G401.6 (cell line): ENCODE measurements around the gene LCNL1.
"Not testable (repeated sequence)": the region's sequence is repeated elsewhere in the genome, so short reads cannot be mapped to it uniquely, and the experiment has no call there.

Experiments
- FAIRE-seq: peaks from 2 replicates; lab custom pipeline; 2012; peaks lifted over from hg19 to GRCh38; lab: Jason Lieb, UNC

LCNL1 gene

DNA sequence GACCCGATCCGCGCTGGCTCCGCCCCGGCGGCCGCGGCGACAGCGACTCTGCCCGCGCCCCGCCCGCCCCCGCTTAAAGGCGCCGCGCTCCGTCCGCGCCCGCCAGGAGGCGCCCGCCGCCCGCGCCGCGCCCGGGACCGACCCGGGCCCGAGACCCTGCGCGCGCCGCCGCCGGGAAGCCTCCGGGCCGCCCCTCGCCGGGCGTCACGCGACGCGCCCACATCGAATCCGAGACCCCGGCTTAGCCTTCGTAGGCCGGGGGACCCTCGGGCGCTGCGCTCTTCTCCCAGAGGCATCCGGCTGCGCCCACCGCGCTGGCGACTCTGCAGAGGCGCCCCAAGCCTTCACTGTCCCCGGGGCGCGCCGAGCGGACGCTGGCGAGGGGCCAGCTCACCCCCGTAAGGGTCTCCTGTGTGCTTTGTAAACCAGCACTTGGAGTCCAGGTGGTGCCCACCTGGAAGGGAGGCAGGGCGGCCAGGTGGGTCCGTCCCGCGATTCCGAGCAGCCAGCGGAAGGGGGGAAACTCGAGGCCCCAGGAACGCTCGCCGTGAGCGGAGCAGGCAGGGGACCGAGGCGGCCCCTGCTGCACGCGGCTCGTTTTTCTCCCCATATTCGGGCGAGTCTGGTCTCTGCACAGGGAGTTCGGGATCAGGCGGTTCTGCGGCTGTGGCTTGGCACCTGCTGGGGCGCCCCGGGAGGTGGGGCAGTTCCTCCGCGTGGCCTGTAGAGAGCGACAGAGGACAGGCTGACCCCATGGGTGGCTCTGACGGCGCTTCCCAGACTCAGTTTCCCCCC lies 45.7 kb downstream of the LCNL1 start:
- no peak for FAIRE-seq

DNA sequence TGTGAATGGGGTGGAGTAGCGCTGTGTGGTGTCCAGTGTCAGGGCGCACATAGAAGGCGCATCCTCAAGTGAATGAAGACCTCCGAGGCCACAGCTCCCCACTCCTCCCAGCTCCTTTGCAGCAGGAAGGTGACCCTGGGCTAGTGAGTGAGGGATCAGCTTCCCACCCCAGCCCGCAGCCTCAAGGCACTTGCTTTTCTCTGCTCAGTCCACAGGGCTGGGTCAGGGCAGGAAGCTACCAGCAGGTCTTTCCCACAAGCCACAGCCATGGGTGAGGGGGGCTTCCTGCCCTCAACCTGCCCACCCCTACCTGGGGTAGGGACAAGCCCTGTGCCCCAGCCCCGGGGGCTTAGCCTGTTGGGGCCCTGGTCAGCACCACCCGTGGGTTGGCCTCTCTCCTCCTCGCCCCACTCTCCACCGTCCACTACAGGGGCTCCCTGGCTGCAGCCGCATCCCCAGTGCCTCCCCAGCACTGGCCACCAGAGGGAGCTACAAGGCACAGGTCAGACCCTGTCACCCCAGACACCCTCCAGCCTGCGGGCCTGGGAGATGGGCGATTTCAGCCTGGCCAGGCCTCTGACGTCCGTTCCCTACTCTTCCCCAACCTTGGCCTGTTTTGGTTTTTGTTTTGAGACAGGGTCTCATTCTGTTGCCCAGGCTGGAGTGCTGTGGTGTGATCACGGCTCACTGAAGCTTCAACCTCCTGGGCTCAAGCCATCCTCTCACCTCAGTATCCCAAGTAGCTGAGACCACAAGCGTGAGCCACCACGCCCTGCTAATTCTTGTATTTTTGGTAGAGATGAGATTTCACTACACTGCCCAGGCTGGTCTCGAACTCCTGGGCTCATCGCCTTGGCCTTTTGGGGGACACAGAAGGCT lies 46.5 kb downstream of the LCNL1 start:
- FAIRE-seq, result peak; percentile 42

DNA sequence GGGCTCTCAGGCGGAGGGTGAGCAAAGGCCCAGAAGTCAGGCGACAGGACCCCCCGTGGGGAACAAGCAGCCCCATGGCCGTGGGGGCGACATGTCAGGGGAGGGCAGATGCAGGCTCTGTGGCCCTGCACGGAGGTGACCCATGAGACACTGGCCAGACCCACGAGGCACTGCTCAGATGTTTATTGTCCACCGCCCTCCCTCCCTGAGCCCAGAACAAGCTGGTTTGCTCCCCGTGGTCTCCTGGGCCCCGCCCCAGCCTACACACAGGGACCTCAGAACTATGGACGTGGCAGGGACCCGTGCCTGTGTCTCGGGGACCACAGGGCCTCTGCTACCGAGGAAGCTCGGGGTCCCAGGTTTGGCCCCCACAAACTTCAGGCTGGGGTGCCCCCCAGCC lies 47.2 kb downstream of the LCNL1 start:
- no peak for FAIRE-seq

DNA sequence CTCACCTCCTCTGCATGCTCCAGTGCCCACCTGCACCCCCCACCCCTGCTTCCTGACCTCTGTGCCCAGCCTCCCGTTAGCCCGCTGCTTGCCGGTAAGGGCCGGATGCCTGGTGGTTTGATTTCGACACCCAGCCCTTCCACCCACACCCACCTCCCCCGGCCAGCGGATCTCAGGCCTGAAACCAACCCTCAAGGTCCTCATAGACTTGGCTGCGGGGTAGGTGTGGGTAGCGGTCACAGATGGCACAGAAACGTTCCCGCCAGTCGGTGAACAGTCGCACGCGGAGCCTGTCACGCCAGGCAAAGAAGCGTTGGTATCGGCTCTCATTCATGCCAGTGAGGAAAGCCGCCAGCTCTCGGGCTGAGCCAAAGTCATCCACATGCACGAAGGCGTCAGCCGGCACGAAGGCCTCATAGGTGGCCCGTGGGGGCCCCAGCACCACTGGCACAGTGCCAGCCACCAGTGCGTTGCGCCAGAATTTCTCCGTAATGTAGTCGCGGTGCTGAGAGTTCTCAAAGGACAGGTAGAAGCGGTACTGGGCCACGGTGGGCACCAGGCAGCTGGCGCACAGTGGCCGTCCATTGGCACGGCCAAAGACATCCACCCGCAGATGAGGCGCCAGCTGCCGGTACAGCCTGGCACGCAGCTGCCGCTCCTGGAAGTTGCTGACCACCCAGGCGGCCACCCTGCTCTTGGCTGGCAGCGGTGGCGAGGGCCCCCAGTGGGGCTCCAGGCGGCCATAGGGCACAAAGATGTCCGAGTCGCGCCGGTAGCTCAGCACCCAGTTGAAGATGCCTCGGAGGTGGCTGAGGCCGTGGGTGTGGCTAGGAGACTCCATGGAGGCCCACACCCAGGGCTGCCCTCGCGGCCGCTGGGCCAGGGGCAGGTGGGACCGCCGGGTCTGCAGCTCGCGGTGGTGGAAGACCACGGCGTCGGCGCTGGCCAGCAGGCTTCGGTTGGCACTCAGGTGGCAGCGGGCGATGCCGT lies 48.0 kb downstream of the LCNL1 start:
- no peak for FAIRE-seq

DNA sequence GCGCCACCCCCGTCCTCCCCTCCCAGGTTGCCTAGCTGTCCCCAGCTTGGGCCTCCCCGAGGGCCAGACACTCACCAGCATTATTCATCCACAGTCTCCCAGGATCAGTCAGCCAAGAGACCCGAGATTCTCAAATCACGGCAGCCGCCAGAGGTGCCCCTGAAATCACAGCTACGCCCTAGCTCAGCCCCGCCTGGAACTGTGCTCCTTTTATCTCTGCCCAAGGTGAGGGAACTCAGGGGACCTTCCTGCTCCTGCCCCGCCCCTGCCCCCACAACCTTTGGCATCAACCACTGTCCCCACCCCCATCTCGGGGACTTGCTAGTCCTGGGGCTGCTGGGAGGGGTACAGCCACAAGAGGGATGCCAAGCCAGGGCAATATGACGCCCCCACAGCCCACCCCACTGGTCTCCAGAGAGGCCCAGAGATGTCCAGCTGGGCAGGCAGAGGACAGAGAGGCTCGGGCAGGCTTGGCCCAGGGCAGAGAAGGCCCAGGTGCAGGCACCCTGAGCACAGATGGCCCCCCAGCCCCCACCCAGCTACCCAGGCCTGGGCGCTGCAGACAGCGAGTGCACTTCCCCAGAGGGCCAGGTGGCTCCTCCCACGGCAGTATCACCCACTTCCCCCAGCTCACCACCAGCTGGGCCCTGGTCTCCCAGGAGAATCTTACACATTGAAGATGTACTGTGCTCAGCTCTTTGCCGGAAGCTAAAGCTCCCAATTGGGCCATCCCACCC lies 49.3 kb downstream of the LCNL1 start, which contains the start of gene FUT7:
Gene FUT7 (minus strand): TSS at position 185 of the 737 bp plus-strand sequence. CDS start 97 bp downstream, at position 88.
- FAIRE-seq, result no peak

DNA sequence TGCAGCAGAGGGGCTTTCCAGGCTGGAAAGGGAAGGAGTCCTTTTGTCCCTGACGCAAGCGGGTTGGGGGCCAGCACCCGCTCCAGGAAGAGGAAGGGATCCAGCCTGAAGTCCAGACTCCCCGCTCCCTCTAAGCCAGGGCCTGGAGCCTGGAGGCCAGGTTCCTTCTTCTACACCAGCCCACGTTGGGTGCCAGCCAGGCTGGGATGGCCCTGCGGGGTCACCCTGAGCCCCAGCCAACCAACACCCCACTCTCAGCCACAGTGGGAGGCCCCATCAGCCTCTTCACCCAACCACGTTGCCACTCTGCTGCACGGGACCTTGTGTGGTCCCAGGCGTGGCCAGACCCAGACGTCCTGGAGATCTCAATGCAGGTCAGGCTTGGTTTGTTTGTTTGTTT lies 50.1 kb downstream of the LCNL1 start:
- FAIRE-seq, result no peak

DNA sequence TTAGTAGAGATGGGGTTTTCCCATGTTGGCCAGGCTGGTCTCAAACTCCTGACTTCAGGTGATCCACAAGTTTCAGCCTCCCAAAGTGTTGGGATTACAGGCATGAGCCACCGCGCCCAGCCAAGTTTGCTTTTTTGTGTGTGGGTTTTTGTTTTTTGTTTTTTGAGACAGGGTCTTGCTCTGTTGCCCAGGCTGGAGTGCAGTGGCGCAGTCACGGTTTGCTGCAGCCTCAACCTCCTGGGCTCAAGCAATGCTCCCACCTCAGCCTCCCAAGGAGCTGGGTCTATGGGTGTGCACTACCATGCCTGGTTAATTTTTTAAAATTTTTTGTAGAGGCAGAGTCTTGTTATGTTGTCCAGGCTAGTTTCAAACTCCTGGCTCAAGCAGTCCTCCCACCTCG lies 50.7 kb downstream of the LCNL1 start:
- not testable (repeated sequence) for FAIRE-seq

DNA sequence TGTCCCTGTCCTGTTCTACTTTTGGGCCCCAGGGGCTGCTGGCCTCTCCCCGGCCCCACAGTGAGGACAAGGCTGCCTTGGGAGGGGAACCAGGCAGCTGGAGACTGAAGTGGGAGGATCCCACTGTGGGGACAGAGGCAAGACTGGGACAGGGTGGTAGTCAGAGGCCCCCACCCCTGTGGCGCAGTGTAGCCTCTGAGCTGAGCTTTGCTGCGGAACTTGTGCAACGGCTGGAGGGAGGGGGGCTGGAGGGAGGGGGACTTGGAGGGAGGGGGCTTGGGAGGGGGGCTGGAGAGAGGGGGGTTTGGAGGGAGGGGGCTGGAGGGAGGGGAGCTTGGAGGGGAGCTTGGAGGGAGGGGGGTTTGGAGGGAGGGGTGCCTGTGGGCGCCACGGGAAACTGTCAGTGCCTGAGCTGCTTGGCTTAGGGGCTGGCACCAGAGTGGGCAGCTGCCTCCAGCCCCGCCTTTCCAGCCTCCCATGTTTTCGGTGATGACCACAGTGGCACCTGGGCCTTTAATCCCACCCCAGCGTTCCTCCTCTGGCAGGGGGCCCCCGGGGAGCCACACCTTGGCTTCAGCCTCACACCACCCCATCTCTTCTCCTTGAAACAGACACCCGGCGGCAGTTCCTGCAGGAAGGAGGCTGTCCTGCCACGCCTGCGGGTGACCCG lies 51.4 kb downstream of the LCNL1 start:
- FAIRE-seq, result no peak

DNA sequence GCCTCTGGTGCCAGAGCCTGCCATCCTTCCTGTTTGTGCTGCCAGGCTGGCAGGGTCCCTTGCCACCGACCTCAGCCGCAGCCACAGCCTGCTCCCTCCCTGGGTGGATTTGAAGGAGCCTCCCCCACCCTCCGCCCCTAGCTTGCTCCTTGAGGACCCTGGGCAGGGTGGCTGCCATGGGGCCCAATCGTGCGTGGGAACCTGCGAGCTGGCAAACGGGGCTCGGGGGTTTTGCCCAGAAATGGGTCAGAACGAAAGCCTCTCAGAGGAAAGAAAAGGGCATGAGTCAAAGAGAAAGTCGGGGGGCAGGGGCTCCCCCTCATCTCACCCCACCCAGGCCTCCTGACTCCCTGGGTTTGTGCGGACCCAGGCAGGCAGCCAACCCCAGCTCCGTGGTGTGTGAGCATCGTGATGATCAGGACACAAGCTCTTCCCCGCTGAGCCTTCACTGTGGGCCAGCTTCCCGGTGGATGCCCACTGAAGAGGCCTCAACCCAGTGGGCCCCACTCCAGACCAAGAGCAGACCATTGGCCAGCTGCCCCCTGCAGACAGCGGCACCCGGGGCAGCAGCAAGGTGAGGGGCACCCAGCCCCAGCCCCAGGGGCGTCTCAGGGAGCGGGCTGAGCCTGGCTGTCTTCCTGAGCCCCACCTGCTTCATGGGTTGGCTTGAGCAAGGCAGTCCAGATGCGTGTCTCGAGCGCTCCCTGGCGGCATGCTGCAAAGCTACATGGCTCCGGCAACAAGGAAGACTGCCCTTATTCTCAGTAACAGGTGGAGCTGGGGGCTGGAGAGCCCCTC lies 52.1 kb downstream of the LCNL1 start:
- no peak for FAIRE-seq
